HG03139 (cell line): ENCODE data around the gene PPM1H.
"Not testable (repeated sequence)": the region's sequence is repeated elsewhere in the genome, so short reads cannot be mapped to it uniquely, and the experiment has no call there.

Experiments used
- ATAC-seq: cut with Tn5 transposase; IDR thresholded peaks from one replicate; pipeline ENCODE4 v1.9.1; 2021; ENCODE audit not compliant: unreplicated experiment

Gene PPM1H

DNA sequence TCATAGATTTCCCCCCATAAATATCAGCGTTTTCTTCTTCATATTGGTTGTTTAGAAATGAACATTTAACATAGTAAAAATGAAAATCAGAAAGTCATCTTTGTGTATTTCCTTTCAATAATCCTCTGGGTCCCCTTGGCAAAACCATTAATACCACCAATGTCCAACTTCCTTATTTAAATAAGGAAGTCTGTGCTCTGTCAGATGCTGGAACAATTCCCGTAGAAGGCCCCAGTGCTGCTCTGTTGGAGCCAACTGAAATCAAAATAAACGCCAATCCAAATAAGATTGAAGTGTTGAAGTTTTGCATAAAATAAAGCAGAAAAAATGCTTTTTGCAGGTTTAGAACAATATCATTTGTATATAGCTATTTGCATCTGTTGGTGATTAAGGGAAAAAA is 93.1 kb downstream of the PPM1H start:
- ATAC-seq: no peak

DNA sequence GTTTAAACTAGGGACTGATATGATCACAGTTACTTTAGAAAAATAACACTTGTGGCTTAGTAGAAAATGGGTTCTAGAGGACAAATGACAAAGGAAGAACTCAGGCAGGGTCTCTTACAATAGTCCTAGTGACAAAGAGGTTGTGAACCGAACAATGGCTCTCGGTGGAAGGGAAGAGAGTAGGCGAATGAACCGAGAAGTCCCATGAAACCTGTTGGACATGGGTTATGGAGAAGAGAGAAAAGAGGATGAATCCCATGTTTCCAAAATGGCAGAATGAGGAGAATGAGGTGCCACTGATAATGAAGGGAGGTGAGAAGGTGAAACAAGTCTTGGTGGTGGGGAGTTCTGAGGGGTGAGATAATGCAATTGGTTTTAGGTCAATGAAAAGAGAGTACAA is 94.1 kb downstream of the PPM1H start:
- ATAC-seq: no peak

DNA sequence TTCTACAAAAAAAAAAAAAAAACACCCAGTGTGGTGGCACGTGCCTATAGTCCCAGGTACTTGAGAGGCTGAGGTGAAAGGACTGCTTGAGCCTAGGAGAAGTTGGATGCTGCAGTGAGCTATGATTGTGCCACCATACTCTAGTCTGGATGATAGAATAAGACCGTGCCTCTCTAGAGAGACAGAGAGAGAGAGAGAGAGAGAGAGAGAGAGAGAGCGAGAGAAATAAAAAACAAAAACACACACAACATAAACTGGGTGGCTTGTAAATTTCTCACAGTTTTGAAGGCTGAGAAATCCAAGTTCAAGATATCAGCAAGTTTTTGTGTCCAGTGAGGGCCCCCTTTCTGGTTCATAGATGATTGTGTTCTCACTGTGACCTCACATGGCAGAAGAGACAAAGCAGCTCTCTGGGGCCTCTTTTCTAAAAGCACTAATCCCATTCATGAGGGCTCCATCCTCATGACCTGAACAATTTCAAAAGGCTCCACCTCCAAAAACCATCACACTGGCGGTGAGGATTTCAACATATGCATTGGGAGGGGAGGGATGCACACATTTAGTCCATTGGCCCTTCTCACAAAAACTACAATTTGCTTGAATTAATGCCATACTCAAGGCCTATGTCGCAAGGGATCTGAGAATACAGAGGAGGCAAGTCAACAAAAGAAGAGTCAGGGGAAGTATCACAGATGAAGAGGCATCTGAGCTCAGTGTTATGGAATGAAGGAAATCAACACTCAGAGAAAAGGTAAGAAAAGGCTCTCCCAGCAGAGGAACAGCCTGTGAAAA is 94.9 kb downstream of the PPM1H start:
- no peak for ATAC-seq

DNA sequence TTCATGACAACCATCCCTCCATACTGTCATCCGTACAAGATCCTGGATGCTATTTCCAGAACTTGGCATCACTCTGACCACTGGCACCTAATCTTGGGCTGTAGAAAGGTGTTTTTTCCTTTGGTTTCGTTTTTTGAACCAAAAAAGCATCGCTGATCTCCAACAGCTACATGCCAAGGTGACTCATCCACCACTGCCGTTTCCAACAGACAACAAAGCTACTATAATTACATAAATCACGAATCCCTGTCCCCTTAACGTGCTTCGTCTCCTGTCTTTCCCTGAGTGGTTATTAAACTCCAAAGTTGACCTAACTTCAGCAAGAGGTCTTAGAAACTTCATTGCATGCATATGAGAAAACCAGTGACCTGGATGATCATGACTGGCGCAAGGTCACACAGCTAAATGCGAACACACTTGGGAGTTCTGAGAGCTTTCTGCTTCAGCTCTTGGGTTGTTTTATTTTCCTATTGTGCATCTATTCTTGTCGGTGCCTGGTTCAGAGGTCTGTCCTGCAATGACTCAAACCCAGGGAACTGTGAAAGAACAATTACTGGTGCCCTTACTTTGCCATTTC is 99.9 kb downstream of the PPM1H start:
- ATAC-seq: no peak

DNA sequence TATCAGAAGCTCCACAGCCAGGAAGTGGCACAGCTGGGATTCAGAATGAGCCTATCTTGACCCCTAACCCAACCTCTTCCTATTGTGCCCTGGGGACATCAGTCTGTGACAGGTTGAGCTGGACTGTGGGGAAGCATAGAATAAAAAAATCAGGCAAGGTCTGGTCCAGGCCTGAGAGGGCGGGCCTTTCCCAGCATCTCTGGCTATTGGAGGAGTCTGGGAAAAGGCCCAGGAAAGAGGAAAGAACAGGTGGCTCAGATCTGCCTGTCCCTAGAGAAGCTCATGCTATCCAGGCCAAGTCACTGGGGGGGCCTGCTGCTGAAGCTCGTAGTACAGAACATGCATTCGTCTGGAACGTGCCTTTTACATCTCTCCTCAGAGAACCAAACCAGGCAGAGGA is 100.5 kb downstream of the PPM1H start:
- ATAC-seq: no peak

DNA sequence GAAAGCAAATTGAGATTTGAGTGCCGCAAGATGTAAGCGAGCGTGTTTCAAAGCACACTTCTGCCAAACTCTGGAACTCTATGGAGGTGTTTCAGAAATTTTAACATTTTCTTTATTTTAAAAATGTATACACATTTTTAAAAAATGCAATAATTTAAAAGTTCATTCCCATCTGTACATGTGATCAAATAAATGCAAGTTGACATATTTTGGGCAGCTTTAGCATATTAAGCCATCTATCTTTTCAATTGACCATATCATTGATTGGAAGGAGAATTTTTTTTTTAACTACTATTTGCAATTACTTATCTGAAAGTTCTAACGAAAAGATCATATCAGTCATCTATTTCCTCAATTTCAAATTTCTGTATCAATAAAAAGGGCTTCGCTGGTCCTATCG is 101.3 kb downstream of the PPM1H start:
- ATAC-seq: no peak

DNA sequence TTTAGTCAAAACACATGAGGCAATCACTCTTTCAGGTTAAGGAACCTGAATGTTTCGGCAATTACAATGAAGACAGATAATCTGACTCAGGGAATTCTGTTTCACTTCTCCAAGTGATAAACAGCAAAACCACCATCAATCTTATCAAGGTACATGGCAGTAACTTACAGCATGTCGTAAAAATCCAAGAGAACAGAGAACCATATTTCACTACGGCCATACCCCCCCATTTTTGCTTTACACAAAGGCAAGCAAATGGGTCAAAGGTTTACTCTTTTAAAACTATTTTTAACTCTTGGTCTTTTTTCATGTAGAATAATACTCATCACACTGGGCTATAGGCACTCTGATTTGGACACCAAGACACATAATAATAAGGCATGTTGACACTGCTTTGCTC is 102.4 kb downstream of the PPM1H start:
- no peak for ATAC-seq

DNA sequence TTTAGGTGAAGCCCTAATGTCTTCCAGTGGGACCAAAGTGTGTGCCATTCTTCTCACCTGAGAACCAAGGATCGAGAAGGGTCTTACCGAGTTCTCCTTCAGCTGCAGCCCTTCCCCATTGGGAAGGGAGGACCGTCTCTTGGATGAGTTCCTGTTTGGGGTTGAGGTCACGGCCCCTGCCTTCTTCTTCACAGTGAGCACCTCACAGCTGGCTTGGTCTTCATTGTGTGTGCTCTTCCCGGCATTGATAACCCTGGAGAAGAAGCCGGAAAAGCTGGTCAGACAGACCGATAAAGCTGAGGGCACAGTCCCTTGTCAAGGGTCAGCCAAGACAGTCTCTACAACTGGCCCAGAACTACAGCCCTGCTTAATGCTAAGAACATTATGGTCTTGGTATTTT is 102.9 kb downstream of the PPM1H start:
- no peak for ATAC-seq

DNA sequence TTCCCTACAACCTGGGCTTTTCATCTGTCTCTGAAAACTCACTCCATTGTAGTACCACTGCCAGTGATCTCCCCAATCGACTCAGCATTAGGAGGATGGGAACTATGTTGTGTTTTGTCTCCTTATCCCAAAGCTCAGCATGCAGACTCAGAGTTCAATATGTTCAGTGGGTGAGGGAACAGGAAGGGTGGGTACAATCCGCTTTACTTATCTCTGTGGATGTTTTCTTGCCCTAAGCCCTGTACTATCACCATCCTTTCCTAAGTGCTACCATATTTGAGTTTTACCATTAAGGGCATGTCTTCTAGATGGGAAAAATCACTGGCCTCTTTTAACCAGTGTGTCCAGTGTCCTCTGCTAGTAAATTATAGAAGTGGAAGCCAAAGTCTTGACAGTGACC is 107.1 kb downstream of the PPM1H start:
- ATAC-seq: no peak

DNA sequence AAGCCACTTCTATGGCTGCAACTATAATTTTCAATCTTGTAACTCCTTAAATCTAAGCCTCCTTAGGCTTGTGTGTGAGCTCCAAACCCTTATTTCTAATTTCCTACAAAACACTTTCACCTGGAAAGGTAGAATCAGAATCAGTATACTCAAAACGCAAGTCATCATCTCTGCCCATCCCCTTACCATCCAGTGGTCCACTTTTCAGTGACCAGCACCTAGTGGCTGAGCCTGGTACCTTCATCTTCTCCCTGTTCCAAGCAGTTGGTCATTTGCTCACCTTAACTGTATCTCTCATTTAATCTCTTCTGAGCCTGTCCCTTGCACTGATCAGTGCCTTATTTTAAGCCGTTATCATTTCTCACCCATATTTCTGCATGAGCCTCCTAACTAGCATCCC is 107.9 kb downstream of the PPM1H start:
- no peak for ATAC-seq

DNA sequence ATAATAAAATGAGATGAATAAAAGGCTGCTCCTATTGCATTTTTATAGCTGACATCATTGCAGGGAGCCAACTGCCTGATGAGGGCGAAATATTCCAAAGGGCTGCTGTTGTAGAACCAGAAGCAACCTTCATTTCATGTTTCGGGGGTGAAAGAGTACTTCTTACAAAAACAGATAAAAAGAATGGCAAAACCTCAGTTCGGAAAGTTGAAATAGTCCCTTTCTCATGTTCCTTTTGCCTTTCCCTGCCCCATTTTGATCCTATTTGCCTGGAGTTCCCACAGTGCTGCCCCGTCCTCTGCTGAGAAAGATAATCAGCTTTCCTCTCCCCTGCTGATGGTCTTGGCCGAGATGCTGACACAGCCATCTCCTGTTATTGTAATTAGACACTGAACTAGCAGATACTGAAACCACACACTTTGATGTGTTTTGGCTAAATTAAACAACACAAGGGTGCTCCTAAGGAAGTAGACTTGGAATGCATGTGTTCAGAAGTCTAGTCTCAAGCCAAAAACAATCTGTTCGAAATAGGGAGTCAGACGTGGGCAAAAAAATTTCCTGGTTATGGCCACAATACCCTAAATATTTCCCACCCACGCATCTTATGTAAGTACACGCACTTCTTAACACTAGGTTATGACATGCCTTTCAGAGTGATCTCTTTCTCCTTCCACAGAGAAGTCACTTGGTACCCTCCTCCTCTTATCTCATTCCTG is 117.2 kb downstream of the PPM1H start:
- no peak for ATAC-seq

DNA sequence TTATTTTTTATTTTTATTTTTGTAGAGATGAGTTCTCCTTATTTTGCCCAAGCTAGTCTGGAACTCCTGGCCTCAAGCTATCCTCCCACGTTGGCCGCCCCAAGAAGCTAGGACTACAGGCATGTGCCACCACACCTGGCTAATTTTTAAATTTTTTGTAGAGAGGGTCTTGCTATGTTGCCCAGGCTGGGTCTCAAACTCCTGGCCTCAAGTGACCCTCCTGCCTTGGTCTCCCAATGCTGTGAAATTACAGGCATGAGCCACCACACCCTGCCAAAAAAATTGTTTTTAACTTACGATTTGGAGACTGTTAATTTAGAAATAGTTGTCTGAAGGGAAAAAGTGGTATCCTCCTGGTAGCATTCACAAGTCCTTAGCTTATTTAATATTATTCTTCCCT is 120.7 kb downstream of the PPM1H start:
- ATAC-seq: no peak

DNA sequence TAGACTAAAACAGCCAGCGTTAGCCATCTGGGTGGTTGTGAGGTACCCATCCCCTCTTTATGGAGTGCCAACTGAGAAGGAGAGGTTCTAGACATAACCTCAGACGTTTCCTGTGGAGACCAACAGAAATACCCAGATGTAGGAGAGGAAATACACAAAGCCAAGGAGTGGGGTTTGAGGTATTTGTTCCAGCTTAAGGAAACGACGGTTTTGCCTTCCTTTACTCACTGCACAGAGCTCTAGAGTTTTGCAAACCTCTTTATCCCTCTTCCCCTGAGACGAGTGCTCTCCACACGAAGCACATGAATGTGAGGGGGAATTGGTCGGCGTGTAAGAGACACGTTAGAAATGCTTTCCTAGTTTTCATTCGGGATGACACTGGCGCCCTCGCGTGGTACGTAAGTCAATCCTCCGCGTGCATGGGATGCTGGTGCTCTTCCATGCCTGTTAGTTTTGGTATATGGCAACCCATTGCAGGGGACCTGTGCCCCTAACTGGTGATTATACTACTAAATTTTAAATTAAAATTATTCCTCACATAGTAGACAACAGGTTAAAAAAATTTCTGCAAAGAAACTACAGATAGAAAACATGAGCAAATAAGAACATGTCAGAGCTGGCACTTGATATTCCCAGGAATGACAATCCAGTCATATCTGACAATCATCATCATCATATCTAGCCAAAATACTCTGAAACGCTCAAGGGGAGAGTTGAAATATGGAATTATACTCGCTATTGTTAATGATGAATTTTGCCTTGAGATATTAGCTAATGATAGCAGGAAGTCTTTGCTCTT is 121.7 kb downstream of the PPM1H start:
- no peak for ATAC-seq

DNA sequence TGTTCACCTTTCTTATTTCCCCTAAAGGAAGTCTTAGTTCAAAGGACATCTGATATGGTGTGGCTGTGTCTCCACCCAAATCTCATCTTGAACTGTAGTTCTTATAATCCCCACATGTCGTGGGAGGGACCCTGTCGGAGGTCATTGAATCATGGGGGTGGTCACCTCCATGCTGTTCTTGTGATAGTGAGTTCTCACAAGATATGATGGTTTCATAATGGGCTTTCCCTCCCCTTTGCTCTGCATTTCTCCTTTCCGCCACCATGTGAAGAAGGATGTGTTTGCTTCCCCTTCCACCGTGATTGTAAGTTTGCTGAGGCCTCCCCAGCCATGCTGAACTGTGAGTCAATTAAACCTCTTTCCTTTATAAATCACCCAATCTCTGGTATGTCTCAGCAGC is 123.5 kb downstream of the PPM1H start:
- not testable (repeated sequence) for ATAC-seq

DNA sequence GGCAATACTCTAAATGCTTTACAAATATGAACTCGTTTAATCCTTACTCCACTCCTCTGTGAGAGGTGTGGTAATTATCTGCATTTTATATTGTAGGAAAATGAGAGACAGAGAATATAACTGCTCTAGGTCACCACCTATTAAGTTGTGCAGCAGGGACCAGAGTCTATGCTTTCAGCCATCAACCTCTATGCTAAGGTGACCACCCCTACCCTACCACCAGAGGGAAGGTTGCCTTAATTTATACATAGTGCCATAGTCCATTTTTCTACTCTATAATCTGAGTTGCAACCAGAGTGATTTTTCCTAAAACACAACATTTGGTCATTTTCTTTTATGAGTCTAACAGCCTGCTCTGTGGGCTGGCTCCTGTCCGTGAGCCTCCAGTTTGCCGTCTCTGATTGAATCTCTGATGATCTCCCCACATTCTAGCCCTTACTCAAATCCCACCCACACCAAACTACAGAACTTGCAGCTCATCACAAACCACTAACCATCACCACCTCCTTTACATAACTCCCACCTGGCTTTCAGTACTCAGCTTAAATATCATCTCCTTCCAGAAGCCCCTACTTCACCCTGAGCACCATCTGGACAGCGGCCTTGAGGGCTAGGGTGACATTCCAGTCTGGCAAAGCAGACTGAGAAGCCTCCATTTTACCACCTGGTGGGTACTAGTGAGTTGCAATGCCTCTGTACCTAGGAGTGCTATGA is 126.6 kb downstream of the PPM1H start:
- ATAC-seq: no peak

DNA sequence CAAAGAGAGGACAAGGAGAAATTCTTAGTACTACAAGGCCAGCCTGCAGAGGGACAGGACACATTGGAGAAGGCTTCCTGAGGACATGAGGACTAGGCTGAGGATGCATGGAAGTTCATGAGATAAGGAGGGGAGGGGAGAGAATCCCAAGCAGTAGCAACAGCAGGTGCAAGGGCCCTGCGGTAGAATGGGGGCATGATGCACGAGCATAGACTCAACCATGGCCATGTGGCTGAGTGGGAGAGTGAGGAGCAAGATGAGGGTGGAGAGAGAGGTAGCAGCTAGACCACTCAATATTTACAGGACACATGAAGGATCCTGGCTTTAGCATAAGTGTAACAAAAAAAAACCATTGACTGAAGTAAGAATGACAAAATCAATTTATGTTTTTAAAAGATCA is 128.1 kb downstream of the PPM1H start:
- no peak for ATAC-seq

DNA sequence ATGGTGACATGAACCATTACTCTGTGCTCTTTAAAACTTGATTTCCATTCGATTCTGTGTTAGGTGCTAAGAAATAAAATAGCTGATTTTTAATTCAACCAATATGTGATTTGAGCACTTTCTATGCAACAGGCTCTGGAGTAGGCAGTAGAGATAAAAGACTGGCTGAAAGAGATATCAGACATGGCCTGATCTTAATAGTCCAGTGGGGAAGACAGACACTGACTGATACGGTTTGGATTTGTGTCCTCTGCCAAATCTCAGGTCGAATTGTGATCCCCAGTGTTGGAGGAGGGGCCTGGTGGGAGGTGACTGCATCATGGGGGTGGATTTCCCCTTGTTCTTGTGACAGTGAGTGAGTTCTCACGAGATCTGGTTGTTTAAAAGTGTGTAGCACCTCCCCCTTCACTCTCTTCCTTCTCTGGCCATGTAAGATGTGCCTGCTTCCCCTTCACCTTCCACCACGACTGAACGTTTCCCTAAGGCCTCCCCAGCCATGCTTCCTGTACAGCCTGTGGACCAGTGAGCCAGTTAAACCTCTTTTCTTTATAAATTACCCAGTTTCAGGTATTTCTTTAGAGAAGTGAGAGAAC is 128.6 kb downstream of the PPM1H start:
- ATAC-seq: no peak

DNA sequence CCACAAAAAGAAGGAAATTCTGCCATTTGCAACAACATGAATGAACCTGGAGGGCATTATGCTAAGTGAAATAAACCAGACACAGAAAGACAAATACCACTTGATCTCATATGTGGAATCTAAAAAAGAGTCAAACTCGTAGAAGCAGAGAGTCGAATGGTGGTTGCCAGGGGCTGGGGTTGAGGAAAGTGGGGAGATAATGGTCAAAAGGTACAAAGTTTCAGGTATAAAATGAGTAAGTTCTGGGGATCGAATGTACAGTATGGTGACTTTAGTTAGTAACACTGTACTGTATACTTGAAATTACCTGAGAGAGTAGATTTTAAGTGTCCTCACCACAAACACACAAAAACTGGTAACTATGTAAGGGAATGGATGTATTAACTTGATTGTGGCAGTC is 129.4 kb downstream of the PPM1H start:
- ATAC-seq: no peak

DNA sequence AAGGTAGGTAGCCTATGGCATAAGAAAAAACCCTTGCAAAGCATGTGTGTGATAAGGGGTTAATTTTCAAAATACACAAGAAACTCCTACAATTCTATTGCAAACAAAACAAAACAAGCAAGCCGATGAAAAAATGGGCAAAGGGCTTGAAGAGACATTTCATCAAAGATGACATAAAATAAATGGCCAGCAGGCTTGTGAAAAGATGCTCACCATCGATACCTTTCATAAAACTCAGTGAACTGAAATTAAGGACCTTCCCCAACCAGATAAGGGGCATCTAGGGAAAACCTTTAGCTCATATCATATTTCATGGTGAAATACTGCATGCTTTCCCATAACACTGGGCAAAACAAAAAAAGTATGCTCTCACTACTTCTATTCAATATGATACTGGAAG is 131.2 kb downstream of the PPM1H start:
- no peak for ATAC-seq

DNA sequence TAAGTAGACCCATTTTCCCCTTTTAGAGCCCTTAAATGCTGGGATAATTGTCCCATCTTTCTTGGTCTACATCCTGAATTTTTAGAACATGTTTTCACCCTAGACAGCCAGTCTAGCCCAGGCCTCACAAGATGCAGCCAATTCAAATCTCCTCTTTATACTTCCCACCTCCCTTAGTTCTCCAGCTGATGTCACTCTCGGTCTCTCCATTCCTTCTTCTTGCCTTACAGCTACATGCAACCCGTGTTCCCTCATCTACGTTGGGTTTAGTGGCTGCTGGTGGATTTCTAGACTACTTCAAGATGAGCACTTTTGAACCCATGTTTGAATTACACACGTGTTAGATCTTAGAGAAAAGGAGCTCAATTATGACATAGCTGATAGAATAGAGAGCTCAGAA is 132.0 kb downstream of the PPM1H start:
- ATAC-seq: no peak

DNA sequence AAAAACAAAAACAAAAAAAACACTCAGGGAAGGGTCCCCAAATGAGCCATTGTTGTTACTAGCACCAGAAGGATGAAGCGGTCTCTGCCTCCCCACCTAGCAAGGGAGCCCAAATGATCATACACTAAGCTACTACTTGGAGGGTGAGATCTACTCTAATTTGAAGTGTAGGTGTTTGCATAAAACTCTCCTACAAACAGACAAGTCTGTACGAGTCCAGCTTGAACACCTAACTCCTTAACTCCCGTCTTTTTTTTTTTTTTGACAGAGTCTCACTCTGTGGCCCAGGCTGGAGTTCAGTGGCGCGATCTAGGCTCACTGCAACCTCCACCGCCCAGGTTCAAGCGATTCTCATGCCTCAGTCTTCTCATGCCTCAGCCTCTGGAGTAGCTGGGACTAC is 132.6 kb downstream of the PPM1H start:
- no peak for ATAC-seq
